NCI-H2171 treated with DMSO at 0.1 percent for 48 hours (cell line): Measurements from ENCODE around the gene YPEL2.
A peak's percentile ranks its signal among the peaks of the same experiment; 100 is the strongest.
"Not testable (repeated sequence)": the region's sequence is repeated elsewhere in the genome, so short reads cannot be mapped to it uniquely, and the experiment has no call there.

Experiments used
- DNase-seq: peaks from one replicate; lab custom pipeline; 2025; lab: John Stamatoyannopoulos, UW

Gene YPEL2

GRCh38 chr17:59377410-59377809, 46.0 kb downstream of the YPEL2 start:
- peak; percentile 89 for DNase-seq

- DNase-seq, result no peak
Observed at GRCh38 chr17:59378675-59379074, 47.2 kb downstream of the YPEL2 start.

DNA sequence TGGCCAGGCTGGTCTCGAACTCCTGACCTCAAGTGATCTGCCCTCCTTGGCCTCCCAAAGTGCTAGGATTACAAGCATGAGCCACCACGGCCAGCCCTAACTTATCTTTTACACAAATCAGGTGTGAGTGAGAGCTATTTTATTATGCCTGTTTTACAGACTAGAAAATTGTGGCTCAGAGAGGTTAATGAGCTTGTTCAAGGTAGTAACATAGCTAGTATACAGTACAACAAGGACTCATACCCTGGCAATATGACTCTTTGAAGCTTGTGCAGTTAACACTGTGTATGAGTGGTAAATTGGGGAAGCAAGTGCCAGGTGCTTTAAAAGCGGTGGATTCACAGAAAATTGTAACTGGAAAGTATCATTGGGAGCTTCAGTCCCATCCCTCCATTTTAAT, 49.0 kb downstream of the YPEL2 start:
- no peak for DNase-seq

DNA sequence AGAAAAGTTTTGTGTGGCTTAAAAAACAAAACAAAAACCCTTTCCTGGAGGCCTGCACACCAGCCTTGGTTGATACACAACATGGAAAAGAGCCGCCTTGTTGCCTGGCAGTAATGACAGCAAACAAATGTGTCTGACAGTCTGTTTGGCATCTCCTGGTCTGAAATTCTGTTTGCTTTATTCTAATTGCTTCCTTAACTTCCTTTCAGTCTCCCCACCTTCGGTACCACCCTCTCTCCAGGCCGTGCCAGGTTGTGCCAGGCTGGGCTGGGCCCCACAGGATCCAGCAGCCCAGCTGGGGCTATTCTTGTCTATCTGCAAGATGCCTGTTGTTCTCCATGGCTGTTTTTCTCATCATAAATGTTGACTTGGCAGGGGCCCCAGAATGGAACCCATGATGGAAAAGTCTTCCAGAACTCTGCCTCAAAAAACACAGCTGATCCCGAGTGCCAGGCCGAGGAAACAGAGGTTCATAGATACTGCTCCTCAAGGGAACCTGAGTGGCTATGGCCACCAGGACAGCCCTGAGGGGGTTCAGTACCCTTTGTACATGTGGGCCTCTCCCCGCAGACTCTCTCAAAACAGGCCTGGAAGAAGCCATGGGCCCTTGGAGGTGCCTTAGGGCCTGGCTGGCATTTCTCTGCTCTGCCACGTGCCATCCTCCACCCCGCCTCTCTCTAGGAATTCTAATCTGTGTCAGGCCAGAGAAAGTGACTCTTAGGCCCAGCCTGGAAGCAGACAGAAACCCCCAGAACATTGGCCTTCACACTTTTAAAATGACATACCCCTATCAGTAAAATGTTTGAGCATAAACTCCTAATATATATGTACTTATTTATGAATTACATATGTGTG, 50.5 kb downstream of the YPEL2 start:
- no peak for DNase-seq

GRCh38 chr17:59383893-59384292, 52.4 kb downstream of the YPEL2 start:
- no peak for DNase-seq

- peak; percentile 95 for DNase-seq
Observed at GRCh38 chr17:59387351-59388068, 56.1 kb downstream of the YPEL2 start.

- peak; percentile 84 for DNase-seq
Observed at GRCh38 chr17:59388069-59388556, 56.7 kb downstream of the YPEL2 start.

- DNase-seq, result no peak
Observed at GRCh38 chr17:59389066-59389465, 57.6 kb downstream of the YPEL2 start.

DNA sequence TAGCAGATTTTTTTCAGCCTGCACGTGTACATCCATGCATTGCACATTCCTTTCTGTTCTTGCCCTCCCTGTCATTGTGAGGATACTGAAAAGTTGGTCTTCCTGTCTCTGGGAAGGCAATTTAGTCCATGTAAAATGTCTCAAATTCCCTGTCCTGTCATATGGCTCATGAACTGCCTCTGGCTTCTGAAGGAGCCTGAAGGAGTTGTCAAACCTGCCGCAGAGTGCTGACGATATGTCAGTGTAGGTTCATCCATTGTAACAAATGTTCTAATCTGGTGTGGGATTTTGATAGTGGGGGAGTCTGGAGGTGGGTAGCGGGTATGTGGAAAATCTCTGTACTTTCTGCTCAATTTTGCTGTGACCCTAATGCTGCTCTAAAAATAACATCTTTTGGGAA, 59.6 kb downstream of the YPEL2 start:
- no peak for DNase-seq

DNA sequence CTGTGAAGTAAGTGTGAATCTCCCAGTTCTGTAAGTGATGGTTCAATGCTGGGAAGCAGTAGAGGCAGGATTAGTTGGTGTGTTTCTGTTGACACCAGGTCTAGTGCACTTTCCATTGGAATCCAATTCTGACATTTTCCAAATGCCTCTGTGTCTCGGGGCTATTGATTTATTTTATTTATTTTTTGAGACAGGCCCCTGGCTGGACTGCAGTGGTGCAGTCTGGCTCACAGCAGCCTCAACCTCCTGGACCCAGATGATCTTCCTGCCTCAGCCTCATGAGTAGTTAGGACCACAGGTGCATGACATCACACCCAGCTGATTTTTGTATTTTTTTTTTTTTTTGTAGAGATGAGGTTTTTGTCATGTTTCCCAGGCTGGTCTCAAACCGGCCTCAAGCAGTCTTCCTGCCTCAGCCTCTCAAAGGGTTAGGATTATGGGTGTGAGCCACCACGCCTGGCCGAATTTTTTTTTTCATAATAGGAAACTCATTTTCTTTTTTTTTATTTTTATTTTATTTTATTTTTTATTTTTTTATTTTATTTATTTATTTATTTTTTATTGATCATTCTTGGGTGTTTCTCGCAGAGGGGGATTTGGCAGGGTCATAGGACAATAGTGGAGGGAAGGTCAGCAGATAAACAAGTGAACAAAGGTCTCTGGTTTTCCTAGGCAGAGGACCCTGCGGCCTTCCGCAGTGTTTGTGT, 61.7 kb downstream of the YPEL2 start:
- no peak for DNase-seq

- DNase-seq, result not testable (repeated sequence)
Observed at GRCh38 chr17:59393742-59394410, 62.4 kb downstream of the YPEL2 start.

DNA sequence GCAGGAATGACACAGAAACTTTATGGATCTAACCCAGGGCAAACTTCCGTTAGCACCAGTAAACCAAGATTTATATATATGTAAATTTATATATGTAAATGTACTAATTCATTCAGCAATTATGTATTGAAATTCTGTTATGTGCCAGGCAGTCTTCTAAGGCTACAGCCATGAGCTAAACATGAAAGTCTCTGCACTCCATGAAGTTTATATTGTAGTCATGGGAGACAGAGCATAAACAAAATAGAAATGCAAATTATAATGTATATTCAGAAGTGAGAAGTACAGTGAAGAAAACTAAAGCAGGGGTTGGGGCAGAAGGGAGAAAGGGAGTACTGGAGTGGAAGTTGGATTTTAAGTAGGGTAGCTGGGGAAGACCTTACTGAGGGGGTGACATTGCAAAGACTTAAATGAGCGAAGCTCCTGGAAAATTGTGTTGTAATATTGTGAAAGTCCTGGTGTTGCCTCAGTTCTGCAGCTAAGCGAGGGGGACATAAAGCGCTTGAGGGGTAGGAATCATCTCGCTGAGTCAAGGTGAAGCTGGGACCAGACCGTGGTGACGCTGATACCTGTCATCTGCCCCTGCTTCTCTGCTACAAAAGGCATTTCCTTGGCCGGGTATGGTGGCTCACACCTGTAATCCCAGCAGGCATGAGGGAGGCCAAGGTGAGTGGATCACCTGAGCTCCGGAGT, 64.8 kb downstream of the YPEL2 start:
- DNase-seq, result no peak

GRCh38 chr17:59397316-59398073, 66.0 kb downstream of the YPEL2 start:
- DNase-seq, result no peak

DNA sequence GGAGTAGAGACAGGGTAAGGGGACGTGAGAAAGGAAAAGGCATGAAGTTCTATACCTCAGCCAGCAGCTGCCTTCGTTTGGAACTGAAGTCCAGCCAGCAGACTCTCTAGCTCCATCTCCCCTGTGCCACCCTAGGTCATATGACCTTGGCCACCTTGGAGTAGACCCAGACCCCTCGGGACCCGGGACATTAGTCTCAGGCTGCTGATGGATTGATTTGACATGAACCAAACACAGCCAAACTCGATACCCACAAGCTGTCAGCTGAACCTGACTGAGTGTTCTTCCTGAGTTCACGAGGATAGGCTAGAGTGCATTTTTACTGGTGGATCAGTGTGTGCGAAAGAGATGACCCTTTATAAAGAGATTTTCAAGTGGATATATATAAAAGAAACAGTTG, 68.5 kb downstream of the YPEL2 start:
- DNase-seq, result peak; percentile 60

GRCh38 chr17:59400858-59401257, 69.4 kb downstream of the YPEL2 start:
- DNase-seq, result no peak

GRCh38 chr17:59401274-59401673, 69.8 kb downstream of the YPEL2 start:
- peak; percentile 46 for DNase-seq

DNA sequence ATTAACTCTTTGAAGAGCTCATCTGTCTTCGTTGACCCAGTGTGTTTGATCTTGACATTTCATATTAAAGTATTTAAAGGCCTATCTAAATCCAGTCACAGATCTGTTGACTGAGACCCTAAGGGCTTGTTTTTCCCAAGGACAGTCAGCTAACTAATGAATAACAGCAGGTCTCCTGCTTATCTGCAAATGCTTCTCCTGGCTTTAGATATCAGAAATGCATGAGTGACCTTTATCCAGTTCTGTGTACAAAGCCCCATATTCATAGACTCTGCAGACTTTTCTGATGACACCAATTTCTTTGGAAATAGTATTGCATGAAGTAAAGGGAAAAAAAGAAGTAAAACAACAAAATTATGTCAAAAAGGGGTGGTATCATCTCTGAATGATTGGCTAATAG, 70.3 kb downstream of the YPEL2 start:
- DNase-seq, result peak; percentile 46

DNA sequence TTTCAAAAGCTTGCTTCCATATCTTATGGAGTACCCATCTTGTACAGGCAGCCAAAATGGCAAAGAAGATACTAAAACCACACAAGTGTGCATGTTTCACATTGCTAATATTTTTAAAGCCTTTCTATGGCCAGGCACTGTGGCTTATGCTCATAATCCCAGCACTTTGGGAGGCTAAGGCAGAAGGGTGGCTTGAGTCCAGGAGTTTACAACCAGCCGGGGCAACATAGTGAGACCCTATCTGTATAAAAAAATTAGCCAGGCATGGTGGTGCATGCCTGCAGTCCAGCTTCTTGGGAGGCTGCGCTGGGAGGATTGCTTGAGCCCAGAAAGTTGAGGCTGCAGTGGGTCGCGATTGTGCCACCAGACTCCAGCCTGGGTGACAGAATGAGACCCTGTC, 71.3 kb downstream of the YPEL2 start:
- DNase-seq, result no peak

DNA sequence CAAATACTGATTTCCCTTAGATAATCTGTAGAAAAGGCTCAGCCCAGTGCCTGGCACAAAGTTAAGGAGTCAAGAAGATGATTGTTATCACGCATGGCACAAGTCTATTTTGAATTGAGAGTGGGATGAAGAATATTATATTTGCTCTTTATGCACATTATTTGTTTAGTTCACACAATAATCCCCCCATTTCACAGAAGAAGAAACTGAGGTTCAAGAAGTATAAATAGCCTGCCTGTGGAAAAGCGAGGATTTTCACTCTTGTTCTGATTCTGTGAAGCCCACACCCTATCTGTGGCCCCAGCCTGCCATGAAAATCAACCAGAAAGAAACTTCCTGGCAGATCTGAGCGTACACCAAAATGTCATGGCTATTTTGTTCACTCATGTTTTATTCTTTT, 73.0 kb downstream of the YPEL2 start:
- no peak for DNase-seq

- peak; percentile 49 for DNase-seq
Observed at GRCh38 chr17:59405944-59406705, 74.7 kb downstream of the YPEL2 start.
